ENCODE results near the gene RTN4R. TPM values are rescaled to one million over a fixed set of nuclear protein-coding genes. Genes with fewer than 3 reads are reported as not detected.

The RTN4R gene
- total and polyA plus RNA-seq, 11 donors: 0.53 to 2.6 (median 1.4) TPM

DNA sequence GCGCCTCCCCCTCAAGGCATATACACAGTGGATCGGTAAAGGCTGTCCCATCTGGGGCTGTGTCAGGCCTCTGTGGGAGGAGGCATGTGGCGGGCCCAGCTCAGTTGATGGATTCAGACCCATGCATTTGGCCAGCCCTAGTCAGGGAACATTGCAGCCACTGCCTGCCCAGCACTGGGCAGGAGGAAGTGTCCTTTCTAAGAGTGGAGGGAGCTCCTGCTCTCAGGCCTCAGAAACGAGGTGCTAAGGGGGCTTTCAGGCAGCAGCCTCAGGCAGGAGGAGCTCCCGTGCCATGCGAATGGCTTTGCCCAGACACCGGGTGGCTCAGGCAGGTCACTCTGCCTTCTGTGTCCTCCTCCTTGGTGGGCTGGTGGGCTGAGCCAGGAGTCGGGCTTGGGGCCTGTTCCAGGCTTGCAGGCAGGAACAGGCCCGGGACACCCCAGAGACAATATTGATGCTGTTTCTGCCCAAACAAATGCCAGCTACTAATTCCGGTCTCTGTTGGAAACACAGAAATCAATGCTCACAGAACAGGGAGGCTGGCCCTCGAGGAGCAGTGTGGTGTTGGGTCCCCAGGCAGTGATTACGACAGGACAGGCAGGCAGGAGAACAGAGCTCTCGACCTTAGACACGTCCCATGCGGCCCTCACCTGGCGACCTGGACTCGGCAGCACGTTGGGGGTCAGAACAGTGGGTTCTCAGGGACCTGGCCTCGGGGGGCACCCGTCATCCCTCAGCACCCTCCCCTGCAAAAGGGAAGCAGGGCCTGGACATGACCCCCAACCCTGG is 75.0 kb downstream of the RTN4R start:
- ATAC-seq: peak in 2 of 4 donors; percentile 21 to 23

DNA sequence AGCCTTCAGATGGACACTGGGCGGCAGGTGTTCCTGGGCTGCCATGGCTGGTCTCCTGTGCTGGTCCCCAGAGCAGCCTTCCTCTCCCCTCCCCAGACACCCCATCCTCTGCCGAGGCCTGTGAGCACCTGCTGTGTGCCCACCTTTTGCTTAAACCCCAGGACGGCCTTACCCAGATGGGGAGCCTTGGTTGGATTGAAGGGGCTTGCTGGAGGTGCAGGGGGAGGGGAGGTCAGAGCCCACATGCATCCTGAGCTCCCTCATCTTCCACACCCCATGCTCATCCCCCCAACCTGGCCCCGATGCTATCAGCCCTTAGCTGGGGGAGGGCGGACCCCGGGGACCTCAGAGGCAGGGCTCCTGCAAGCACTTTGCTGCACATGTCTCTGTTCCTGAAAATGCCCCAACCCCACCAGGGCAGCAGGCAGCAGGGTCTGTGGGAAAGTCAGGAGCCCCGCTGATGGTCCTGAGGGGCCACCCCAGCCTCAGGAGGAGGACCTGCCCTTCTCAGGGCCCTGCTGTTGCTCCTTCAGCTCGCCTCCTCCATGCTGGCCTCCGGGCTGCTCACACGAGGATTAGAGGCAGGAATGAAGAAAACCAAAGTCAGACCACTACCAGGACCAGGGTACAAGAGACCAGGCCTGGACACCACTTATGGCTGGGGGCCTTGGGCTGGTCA is 75.7 kb downstream of the RTN4R start:
- WGBS, 4 donors: 87 to 90% (median 89%) methylated on average over 10 of the region's 10 CpGs
- H3K27ac ChIP-seq: no peak overlapping the region
- no peaks in the 10 kb centered on the region for H3K4me1 ChIP-seq
- ATAC-seq: no peak
- H3K27me3 ChIP-seq: no peaks in the 10 kb centered on the region
- intact Hi-C loops (cut with DNase I): no loop called here
- H3K9me3 ChIP-seq: no peaks in the 10 kb centered on the region
- no peaks in the 10 kb centered on the region for H3K36me3 ChIP-seq
- TF ChIP-seq, protein P1, sequence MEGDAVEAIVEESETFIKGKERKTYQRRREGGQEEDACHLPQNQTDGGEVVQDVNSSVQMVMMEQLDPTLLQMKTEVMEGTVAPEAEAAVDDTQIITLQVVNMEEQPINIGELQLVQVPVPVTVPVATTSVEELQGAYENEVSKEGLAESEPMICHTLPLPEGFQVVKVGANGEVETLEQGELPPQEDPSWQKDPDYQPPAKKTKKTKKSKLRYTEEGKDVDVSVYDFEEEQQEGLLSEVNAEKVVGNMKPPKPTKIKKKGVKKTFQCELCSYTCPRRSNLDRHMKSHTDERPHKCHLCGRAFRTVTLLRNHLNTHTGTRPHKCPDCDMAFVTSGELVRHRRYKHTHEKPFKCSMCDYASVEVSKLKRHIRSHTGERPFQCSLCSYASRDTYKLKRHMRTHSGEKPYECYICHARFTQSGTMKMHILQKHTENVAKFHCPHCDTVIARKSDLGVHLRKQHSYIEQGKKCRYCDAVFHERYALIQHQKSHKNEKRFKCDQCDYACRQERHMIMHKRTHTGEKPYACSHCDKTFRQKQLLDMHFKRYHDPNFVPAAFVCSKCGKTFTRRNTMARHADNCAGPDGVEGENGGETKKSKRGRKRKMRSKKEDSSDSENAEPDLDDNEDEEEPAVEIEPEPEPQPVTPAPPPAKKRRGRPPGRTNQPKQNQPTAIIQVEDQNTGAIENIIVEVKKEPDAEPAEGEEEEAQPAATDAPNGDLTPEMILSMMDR (IDR thresholded peaks at IDR 0.05): no peak
- TF ChIP-seq POLR2A (IDR thresholded peaks at IDR 0.05): no peak
- no peak for DNase-seq
- no peak overlapping the region for H3K4me3 ChIP-seq

More for the DNA sequence above, 75.0 kb downstream of the RTN4R start:
- no peaks in the 10 kb centered on the region for H3K9me3 ChIP-seq
- H3K4me3 ChIP-seq: no peak overlapping the region
- H3K4me1 ChIP-seq: no peaks in the 10 kb centered on the region
- no peak for DNase-seq
- 80 to 90% (median 83%) methylated on average over 13 to 20 of the region's 20 CpGs for WGBS, 4 donors
- intact Hi-C loops (cut with DNase I): no loop called here
- H3K27me3 ChIP-seq: no peaks in the 10 kb centered on the region
- H3K27ac ChIP-seq: no peak overlapping the region
- H3K36me3 ChIP-seq: no peaks in the 10 kb centered on the region
- TF ChIP-seq, protein P1 (IDR thresholded peaks at IDR 0.05): no peak
- TF ChIP-seq POLR2A (IDR thresholded peaks at IDR 0.05): no peak

DNA sequence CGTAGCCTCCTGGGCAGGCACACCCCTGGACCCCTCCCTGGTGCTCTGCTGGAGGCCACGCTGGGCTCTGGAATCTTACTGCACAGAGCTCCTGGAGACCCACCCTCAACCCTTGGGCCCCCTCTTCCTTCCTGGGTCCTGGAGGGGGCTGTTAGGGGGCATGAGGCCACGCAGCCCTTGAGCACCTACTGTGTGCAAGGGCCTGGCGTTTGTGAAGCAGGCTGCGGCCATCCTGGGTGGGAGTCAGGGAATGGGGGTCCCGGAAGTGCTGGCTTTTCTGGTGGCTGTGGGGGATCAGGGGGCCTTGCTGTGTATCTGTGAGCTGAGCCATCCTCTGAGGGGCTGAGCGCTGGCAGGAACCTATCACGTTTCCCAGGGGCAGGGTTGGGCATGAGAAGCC is 76.3 kb downstream of the RTN4R start:
- H3K36me3 ChIP-seq: no peaks in the 10 kb centered on the region
- H3K27ac ChIP-seq: no peak overlapping the region
- no peak overlapping the region for H3K4me3 ChIP-seq
- DNase-seq (no peak), ATAC-seq (no peak)
- 84 to 89% (median 87%) methylated on average over 6 to 8 of the region's 8 CpGs for WGBS, 4 donors
- intact Hi-C loops (cut with DNase I): no loop called here
- H3K27me3 ChIP-seq: no peaks in the 10 kb centered on the region
- no peaks in the 10 kb centered on the region for H3K4me1 ChIP-seq
- no peak for TF ChIP-seq POLR2A (IDR thresholded peaks at IDR 0.05)
- TF ChIP-seq, protein P1 (IDR thresholded peaks at IDR 0.05): no peak
- H3K9me3 ChIP-seq: no peaks in the 10 kb centered on the region

MicroRNA genes within 50 kb of the gene (microRNA counts, 767-probe panel; counts per million panel counts)
- microRNA hsa-miR-1286: 1,120 to 1,378 counts per million in 2 donors

Small RNAs within 50 kb of the gene (microRNA-seq; reads per million reads assigned to microRNA genes)
- 0 reads per million in 4 donors for gene MIR1286

Other genes starting within 250 kb of the RTN4R start
- 100 to 1,000 TPM in 3 of 9 donors, 10 to 100 TPM in 6; 55.6 to 341 (median 83.7) TPM for gene TANGO2, start 247.2 kb downstream of the RTN4R start, total RNA-seq
- 10 to 100 TPM; 51.3 to 63.0 TPM for gene TANGO2, start 247.2 kb downstream of the RTN4R start, polyA plus RNA-seq
- gene DGCR8, start 188.1 kb downstream of the RTN4R start, total RNA-seq: 10 to 100 TPM in 8 of 9 donors, 1 to 10 TPM in 1; 8.8 to 22.1 (median 13.0) TPM
- 10 to 100 TPM in 1 of 2 donors, 1 to 10 TPM in 1; 9.9 to 14.5 TPM for gene DGCR8, start 188.1 kb downstream of the RTN4R start, polyA plus RNA-seq
- 10 to 100 TPM; 35.8 to 85.3 (median 41.5) TPM for gene RANBP1, start 152.2 kb downstream of the RTN4R start, total RNA-seq
- gene RANBP1, start 152.2 kb downstream of the RTN4R start, polyA plus RNA-seq: 10 to 100 TPM; 29.3 to 67.1 TPM
- gene TRMT2A, start 151.1 kb downstream of the RTN4R start, total RNA-seq: 10 to 100 TPM; 18.2 to 31.3 (median 20.2) TPM
- gene TRMT2A, start 151.1 kb downstream of the RTN4R start, polyA plus RNA-seq: 10 to 100 TPM; 15.8 to 30.1 TPM
- 10 to 100 TPM; 15.7 to 45.2 (median 40.6) TPM for gene ZDHHC8, start 136.5 kb downstream of the RTN4R start, total RNA-seq
- gene ZDHHC8, start 136.5 kb downstream of the RTN4R start, polyA plus RNA-seq: 10 to 100 TPM; 21.5 to 26.3 TPM
- gene CCDC188, start 117.3 kb downstream of the RTN4R start, total RNA-seq: 1 to 10 TPM in 1 of 9 donors, under 1 TPM in 4, not detected in 4; 0.17 to 1.0 (median 0.46) TPM
- gene CCDC188, start 117.3 kb downstream of the RTN4R start, polyA plus RNA-seq: 1 to 10 TPM in 1 of 2 donors, under 1 TPM in 1; 0.50 to 1.0 TPM
- gene DGCR6L, start 51.7 kb upstream of the RTN4R start, total RNA-seq: 100 to 1,000 TPM in 1 of 9 donors, 10 to 100 TPM in 8; 31.8 to 101 (median 39.2) TPM
- 10 to 100 TPM; 48.4 to 83.7 TPM for gene DGCR6L, start 51.7 kb upstream of the RTN4R start, polyA plus RNA-seq
- gene ZNF74, start 125.8 kb upstream of the RTN4R start, total RNA-seq: 1 to 10 TPM; 3.8 to 6.5 (median 4.8) TPM
- 1 to 10 TPM; 2.1 to 2.5 TPM for gene ZNF74, start 125.8 kb upstream of the RTN4R start, polyA plus RNA-seq
- 10 to 100 TPM in 1 of 9 donors, 1 to 10 TPM in 8; 2.4 to 10.1 (median 3.1) TPM for gene SCARF2, start 169.5 kb upstream of the RTN4R start, total RNA-seq
- 1 to 10 TPM; 1.5 to 2.7 TPM for gene SCARF2, start 169.5 kb upstream of the RTN4R start, polyA plus RNA-seq
- 10 to 100 TPM; 10.2 to 23.6 (median 17.1) TPM for gene KLHL22, start 227.5 kb upstream of the RTN4R start, total RNA-seq
- 10 to 100 TPM; 11.3 to 14.3 TPM for gene KLHL22, start 227.5 kb upstream of the RTN4R start, polyA plus RNA-seq
- 10 to 100 TPM; 27.9 to 78.3 (median 43.0) TPM for gene MED15, start 239.3 kb upstream of the RTN4R start, total RNA-seq
- 10 to 100 TPM; 29.1 to 42.6 TPM for gene MED15, start 239.3 kb upstream of the RTN4R start, polyA plus RNA-seq